PC-9 (cell line): Measurements from ENCODE around the gene ADRA2B.

Source experiments
- CTCF ChIP-seq: fragments of 200-600 bp; sonication (generic); conservative IDR thresholded peaks from 2 replicates; pipeline ENCODE4 v1.6.1; 2017; ENCODE audit warnings: mixed run types, antibody characterized with exemption, mild to moderate bottlenecking, moderate library complexity
- EZH2 ChIP-seq: fragments of 200-600 bp; sonication (generic); IDR thresholded peaks from 2 replicates; pipeline ENCODE4 v1.8.0; 2017; ENCODE audit warnings: antibody characterized with exemption, low read depth

GRCh38 chr2:96090196-96090926, 26.0 kb downstream of the ADRA2B start:
- TF ChIP-seq CTCF = no peak
- no peak for TF ChIP-seq EZH2
